COR-L47 (cell line): ENCODE measurements around the gene SOX10.

ENCODE experiments used
- DNase-seq: peaks from one replicate; lab custom pipeline; 2025; lab: John Stamatoyannopoulos, UW

The SOX10 gene

DNA sequence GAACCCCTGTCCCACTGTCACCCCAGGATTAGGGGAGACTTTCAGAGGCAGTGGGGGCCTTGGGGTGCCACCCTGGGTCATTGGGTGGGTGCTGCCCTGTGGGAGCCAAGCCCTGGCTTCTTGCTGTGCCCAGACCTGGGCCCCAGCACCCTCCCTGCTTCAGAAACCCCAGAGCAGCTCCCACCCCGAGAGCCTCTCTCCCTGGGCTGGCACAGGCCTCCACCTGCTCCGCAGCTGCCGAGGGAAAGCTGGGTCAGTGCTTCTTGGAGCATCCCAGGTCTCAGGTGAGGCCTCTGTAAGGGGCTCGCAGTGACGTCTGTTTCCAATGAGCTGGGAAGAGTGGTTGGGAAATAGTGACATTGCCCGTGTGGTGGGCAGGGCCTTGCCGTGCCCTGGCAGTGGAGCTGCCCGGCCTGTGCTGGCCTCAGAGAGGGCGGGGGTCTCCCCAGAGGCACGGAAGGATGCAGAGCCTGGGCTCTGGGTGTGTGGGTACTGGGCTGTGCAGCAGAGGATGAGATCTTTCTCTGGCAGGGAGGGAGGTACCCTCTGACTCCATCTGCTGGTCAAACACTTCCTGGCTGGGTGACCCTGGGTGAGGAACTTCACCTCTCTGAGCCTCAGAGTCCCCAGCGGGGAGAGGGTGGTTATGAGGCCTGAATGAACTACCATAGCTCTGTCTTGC, 53.9 kb downstream of the SOX10 start:
- DNase-seq: no peak

DNA sequence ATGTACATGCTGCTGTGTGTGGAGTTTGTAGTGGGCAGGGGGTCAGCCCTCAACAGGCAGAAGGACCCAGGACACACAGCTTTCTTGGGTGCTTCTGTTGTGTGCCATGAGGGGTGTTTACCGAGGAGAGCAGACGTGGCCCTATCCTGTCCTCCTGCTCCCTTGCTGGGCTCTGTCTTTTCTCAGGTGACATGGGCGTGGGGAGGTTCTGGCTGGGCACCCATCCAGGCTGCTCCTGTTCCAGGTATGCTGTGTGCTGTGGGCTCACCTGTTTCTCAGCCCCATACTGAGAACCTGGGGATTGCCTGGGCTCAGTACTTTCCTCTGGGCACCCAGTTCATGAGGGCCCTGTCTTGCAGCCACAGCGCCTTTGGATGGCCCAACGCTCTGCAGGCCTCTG, 55.0 kb downstream of the SOX10 start:
- DNase-seq: no peak

DNA sequence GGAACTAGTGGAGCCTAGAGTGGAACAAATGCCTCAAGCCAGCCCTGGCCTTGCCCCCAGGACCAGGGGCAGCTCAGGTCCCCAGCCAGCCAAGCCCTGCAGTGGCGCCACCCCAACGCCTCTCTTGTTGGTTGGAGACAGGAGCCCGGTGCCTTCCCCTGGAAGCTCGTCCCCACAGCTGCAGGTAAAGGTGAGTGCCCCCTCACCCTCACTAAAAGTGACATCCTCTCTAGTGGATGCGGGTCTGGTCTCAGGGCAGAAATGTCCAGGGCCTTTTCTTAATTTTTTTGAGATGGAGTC, 56.8 kb downstream of the SOX10 start:
- DNase-seq: no peak

DNA sequence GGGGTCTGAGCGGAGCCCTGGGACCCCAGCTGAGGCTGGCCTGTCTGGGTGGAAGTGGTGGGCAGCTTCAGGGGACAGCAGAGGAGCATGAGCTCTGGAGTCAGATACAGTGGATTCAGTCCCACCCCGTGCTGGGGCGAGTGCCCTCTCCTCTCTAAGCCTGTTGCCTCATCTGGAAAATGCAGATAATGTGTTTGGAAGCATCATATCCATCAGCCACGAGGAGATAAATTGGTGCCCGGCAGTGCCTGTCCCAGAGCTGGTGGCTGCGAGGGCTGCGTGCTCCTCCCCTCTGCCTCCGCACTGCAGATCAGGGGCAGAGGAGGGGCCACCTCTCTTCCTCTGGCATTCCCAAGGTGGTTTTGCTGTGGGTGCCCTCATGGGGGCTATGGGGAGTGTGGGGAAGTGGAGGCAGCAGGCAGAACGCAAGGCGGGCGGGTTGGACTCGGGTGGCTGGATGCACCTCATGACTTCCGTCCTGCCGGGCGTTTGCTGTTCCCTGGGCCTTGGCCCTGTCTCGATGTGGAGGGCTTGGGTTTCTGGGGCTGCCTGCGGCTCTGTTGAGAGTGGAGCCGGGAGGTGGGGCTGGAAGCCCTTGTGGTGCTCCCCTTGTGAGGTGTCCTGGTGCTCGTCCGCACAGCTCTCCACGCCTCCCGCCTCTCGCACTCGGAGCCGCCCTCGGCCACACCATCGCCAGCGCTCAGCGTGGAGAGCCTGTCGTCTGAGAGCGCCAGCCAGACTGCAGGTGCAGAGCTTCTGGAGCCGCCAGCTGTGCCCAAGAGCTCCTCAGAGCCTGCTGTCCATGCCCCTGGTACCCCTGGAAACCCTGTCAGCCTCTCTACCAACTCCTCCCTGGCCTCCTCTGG, 57.4 kb downstream of the SOX10 start:
- no peak for DNase-seq

DNA sequence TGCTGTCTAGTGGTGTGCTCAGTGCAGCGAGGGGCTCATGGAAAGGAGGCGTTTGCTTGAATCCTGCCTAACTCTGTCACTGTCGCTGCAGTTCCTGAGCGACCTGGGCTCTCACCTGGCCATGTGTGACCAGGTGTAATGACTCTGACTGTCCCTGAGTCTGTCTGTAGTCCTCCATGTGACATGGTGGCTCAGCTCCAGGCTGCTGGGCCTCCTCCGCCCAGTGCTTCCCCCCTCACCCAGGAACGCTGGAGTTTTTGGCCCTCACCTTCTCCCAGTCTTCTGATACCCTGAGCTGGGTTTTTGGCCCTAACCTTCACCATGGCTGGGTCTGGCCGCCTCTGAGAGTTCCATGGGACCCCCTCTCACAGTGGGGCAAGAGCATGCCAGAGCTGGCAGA, 58.0 kb downstream of the SOX10 start:
- no peak for DNase-seq

DNA sequence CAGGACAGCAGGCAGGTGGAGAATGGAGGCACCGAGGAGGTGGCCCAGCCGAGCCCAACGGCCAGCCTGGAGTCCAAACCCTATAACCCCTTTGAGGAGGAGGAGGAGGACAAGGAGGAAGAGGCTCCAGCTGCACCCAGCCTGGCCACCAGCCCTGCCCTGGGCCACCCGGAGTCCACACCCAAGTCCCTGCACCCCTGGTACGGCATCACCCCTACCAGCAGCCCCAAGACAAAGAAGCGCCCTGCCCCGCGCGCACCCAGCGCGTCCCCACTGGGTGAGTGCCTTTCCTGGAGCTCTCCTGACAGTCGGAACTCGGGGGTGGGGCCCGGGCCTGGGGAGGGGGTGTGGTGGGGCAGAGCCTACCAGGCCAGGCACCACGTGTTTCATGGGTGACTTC, 58.6 kb downstream of the SOX10 start:
- DNase-seq: no peak

DNA sequence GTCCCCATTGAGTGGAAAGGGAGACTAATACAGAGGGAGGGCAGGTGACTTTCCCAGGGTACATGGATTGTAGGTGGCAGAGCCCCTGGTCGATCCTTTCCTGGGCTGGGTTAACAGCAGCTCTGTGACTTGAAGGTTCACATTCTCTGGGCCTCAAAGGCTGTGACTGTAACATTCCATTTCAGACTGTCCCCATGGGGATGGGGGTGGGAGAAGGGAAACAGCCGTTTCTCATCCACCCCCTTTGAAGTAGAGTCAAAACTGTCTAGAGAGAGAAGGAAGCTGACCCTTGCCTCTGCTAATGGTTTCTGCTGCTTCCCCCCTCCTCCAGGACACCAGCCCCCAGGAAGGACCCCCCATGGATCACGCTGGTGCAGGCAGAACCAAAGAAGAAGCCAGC, 59.0 kb downstream of the SOX10 start:
- DNase-seq: no peak

DNA sequence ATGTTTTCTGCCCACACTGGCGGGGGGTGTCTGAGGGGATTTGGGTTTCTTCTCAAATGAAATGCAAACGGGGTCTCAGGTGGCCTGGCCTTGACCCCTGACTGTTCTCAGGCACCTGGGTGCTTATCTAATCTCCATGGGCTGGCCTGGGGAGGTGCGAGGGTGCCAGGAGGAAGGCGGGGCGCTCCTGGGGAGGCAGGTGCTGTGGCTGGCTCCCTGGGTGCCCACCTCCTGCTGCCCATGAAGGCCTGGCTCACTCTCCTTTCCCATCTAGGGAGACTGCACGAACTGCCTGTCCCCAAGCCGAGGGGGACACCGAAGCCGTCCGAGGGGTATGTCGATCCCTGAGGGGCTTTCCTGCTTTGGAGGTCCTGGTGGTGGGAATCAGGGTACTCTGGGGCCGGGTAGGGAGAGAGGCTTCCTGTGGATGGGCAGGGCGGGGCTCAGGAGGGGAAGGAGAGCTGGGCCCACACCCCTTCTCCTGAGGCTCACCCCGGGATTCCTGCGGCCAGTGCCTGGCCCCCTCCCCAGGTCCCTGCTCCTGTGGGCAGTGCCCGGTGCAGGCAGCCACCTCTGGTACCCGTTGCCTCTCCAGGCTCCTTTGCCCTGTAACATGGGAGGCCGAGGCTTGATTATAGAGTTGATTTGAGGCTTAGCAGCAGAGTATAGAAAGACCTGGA, 59.8 kb downstream of the SOX10 start:
- no peak for DNase-seq

DNA sequence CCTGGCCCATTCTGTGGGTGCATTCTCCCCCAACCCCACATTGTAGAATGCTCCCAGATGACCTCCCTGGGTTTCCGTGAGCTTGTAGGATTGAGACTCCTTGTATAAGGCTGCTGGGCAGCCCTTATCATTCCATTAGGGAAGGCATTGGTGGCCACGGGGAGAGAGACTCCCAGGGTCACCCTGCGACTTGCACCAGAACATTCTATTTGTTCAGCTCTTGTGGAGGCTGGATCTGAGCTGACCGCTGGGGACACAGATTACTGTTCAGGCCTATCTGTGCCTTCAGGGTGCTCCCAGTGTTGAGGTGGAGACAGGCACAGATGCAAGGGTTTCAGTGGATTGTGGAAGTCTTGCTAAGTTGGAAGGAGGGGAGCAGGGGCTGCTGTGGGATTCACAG, 60.4 kb downstream of the SOX10 start:
- DNase-seq: no peak
